Heart right ventricle (tissue), 16 donors: ENCODE measurements around the gene EEF1G. TPM values are rescaled to one million over a fixed set of nuclear protein-coding genes. Genes with fewer than 3 reads are reported as not detected.

Experiments
- ATAC-seq, 8 donors: fragments of 200-7000 bp; cut with Tn5 transposase; one replicate each; pipeline ENCODE4 v1.9.1; 2020; ENCODE audit warnings: mild to moderate bottlenecking in 8 of 8, moderate library complexity in 8 of 8, moderate number of reproducible peaks in 1 of 8
- DNase-seq, 2 donors: peaks; one replicate each; pipeline ENCODE4 v3.0.0-alpha.2; 2020
- H3K27ac ChIP-seq, 10 donors: fragments of 200-600 bp; sonication (generic) in 2 of 10; one replicate each; pipeline versions ENCODE4 v1.5.0 to v1.8.0; 2020 to 2022; ENCODE audit warnings: mild to moderate bottlenecking in 3 of 10
- H3K27me3 ChIP-seq, 7 donors: fragments of 200-600 bp; one replicate each; pipeline ENCODE4 v1.8.0; 2021 to 2022; ENCODE audit warnings: mild to moderate bottlenecking in 2 of 7
- H3K36me3 ChIP-seq, 9 donors: fragments of 200-600 bp; sonication (generic) in 1 of 9; one replicate each; pipeline versions ENCODE4 v1.5.0 to v1.8.0; 2020 to 2022; ENCODE audit warnings: mild to moderate bottlenecking in 2 of 9
- H3K4me1 ChIP-seq, 9 donors: fragments of 200-600 bp; sonication (generic) in 1 of 9; one replicate each; pipeline versions ENCODE4 v1.5.0 to v1.8.0; 2020 to 2022; ENCODE audit warnings: mild to moderate bottlenecking in 4 of 9
- H3K4me3 ChIP-seq, 10 donors: fragments of 200-600 bp; sonication (generic) in 2 of 10; one replicate each; pipeline versions ENCODE4 v1.5.0 to v1.8.0; 2020 to 2022; ENCODE audit warnings: mild to moderate bottlenecking in 7 of 10, moderate library complexity in 2 of 10
- H3K9me3 ChIP-seq, 11 donors: fragments of 200-600 bp in 10 of 11; sonication (generic) in 2 of 11; one replicate each; pipeline versions ENCODE4 v1.5.0 to v1.8.0; 2013 to 2022; ENCODE audit warnings: mild to moderate bottlenecking in 2 of 11, control low read depth in 1 of 11, moderate library complexity in 1 of 11
- CTCF ChIP-seq, 9 donors: fragments of 200-600 bp; sonication (generic) in 2 of 9; IDR thresholded peaks; one replicate each; pipeline versions ENCODE4 v1.5.0 to v1.8.0; 2021 to 2022; ENCODE audit warnings: antibody characterized with exemption in 9 of 9, mild to moderate bottlenecking in 5 of 9, moderate library complexity in 1 of 9
- WGBS, 2 donors: extraction: QIAGEN DNeasy Blood & Tissue Kit; methylation state at CpG; one replicate each; pipeline ENCODE4 v1.1.7; 2013; ENCODE audit warnings: inconsistent platforms in 1 of 2; 5-methylcytosine and 5-hydroxymethylcytosine counted together
- intact Hi-C, 10 donors: fragments of 100-400 bp; cut with DNase I; formaldehyde crosslinking; loops; one replicate each; pipeline versions ENCODE4 v1.11.1 to v1.14.2; 2022
- polyA plus RNA-seq, 2 donors: library from polyadenylated mRNA; stranded (reverse); fragments of 200-250 nt; gene quantifications; one replicate each; pipeline ENCODE4 v1.2.3, GENCODE V29; 2013
- total RNA-seq, 10 donors: library from RNA; stranded (reverse); fragmentation: NEBNext Ultra II Directional in 3 of 10; extraction: Animal tissue kit (Norgen Biotek cat#: 25700) in 3 of 10; gene quantifications; one replicate each; pipeline versions ENCODE4 v1.2.1 to v1.2.4, GENCODE V29; 2021 to 2023
- donor health status: Arrhythmogenic right ventricular cardiomyopathy.
- donor health status: ischemic (EF 13 %, LVEDD 7.1; RV severe dilation, severe dysfunction).
- donor health status: healthy with polysubstance abuse.
- donor health status: DM: no; HTN: yes; CAD: no.
- donor health status: DM: no; HTN: no; CAD: no.
- donor health status: ischemic (EF 25% LVEDD 6.9; RV normal size, moderate dysfunction).
- donor health status: ischemic (EF 25% LVEDD 5.7; RV mildly dilated, moderate dysfunction).
- donor health status: healthy.
- donor health status: DM: yes; HTN: yes; CAD: no.
- donor health status: Ischemic cardiomyopathy.
- donor health status: ischemic (EF 35%, LVEDD 5.7; RV mildly dilated, moderate dysfunction).
- donor health status: nonischemic (EF 11% LVEDD 7.7; RV severe dilation, severe dysfunction).
- donor health status: DM: yes; HTN: yes; CAD: no.
- donor health status: PGD.
- donor health status: ischemic (EF 29% LVEDD 5.4; RV normal size, mild dysfunction).
- donor health status: nonischemic (EF 23%, LVEDD 6.1; RV moderate dilation, normal function).

Gene EEF1G
- total and polyA plus RNA-seq, 12 donors: 555 to 1,173 (median 1,002) TPM

DNA sequence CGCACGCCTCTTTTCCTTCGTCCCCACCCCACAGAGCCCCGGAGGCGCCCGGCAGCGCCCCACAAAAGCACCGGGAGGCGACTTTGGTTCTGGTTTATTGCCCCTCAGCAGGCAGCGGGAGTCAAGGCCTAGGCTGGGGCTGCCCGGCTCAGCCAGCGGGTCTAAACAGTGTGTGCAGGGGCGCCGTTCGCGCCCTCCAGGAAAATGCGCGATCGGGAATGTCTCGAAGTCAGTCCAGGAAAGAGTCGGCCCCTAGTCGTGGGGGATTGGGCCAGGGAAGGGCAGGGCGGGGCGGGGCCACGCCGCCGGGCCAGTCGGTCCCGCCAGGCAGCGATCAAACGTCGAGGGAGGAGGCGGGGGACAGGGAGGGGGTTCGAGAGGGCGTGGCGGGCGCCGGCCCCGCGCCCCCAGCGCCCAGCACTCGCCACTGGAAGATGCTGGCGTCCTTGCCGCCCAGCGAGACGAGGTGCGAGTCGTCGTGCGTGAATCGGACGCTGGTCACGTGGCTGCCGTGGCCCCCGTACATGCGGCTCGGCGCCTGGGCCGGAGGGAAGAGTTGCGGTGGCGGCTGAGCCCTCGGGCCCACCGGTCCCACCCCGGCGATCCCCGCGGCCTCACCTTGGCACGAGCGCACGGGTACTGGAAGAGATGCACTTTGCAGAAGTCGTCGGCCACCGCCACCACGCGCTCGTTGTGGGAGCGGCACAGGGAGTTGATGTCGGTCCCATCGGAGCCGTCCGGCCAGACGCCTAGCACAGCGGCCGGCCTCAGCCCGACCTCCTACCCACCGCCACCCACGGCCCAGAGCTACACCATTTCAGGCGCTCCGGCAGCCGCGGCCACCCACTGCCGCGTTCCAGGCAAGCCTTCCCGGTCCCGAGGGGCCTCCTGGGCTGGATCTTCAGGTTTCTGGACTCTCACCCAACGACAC lies 28.7 kb upstream of the EEF1G start:
- Histone ChIP-seq H3K9me3 (no peaks in the 10 kb centered on the region), H3K27ac (peak overlapping the region; percentile 51 to 99 (median 97)), H3K4me3 (peak overlapping the region; percentile 34 to 100 (median 95)), H3K36me3 (peaks cover 0 to 60% (median 16%) of the 10 kb centered on the region in 9 donors), H3K27me3 (no peaks in the 10 kb centered on the region), H3K4me1 (peaks cover 17 to 46% (median 43%) of the 10 kb centered on the region in 9 donors)
- peak; percentile 22 to 77 (median 57) for ATAC-seq
- 5 to 10% methylated on average over 91 to 96 of the region's 96 CpGs for WGBS, 2 donors
- peak in 6 of 9 donors; percentile 7 to 51 (median 29) for TF ChIP-seq CTCF (IDR thresholded peaks at IDR 0.05)
- intact Hi-C loops: loop anchor here in 2 of 10 donors (5.0 to 10.0 kb wide), 2 partner anchors 65 to 232 kb away; partner anchors contain the start of genes C11orf98 (in 1 of the 2), CSKMT (in 1 of the 2), STX5 (in 1 of the 2) and TEX54 (in 1 of the 2)
- peak; percentile 65 to 75 for DNase-seq

- H3K27ac ChIP-seq: peak within 1 kb of the TSS; percentile 84 to 99 (median 97)
- intact Hi-C loops: loop anchor here in 2 of 10 donors (1.0 to 10.0 kb wide), 3 partner anchors 11 to 233 kb away; partner anchors contain the start of genes C11orf98 (in 1 of the 2), CSKMT (in 1 of the 2), EML3 (in 1 of the 2) and STX5 (in 1 of the 2)
- peak; percentile 98 for DNase-seq
- WGBS, 2 donors: 0 to 1% methylated on average over 71 to 83 of the region's 83 CpGs
- H3K9me3 ChIP-seq: no peaks in the 10 kb centered on the region
- H3K4me1 ChIP-seq: peaks cover 17 to 48% (median 43%) of the 10 kb centered on the region in 9 donors
- no peaks in the 10 kb centered on the region for H3K27me3 ChIP-seq
- no peak for TF ChIP-seq CTCF (IDR thresholded peaks at IDR 0.05)
- H3K36me3 ChIP-seq: peaks cover 0 to 60% (median 24%) of the 10 kb centered on the region in 9 donors
- peak within 1 kb of the TSS; percentile 34 to 100 (median 95) for H3K4me3 ChIP-seq
- peak; percentile 88 to 95 (median 90) for ATAC-seq
Observed at GRCh38 chr11:62601372-62602140, 27.9 kb upstream of the EEF1G start, which contains the start of gene MTA2. Gene MTA2, minus strand, starts transcription at chr11:62601865. Its CDS starts 415 bp downstream, at chr11:62601450.

DNA sequence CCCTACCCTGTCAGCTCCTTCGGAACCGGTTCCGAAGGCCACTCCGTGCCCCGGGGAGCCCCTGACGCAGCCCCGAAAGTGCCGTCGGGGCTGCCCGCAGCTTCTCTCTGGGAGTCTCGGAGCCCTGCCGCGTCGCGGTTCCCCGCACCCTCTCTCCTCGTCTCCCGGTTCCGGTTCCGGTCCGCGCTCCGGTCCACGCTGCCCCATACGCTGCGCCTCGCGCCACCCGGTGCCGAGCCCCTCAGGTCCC lies 27.4 kb upstream of the EEF1G start:
- 0 to 2% methylated on average over 30 of the region's 30 CpGs for WGBS, 2 donors
- intact Hi-C loops: loop anchor here in 2 of 10 donors (1.0 to 10.0 kb wide), 3 partner anchors 11 to 234 kb away; partner anchors contain the start of genes C11orf98 (in 1 of the 2), CSKMT (in 1 of the 2), EML3 (in 1 of the 2) and STX5 (in 1 of the 2)
- DNase-seq: peak; percentile 57 to 69
- H3K27me3 ChIP-seq: no peaks in the 10 kb centered on the region
- H3K4me3 ChIP-seq: peak overlapping the region; percentile 33 to 100 (median 95)
- TF ChIP-seq CTCF (IDR thresholded peaks at IDR 0.05): no peak
- H3K36me3 ChIP-seq: peaks cover 0 to 60% (median 25%) of the 10 kb centered on the region in 9 donors
- no peaks in the 10 kb centered on the region for H3K9me3 ChIP-seq
- peaks cover 17 to 48% (median 43%) of the 10 kb centered on the region in 9 donors for H3K4me1 ChIP-seq
- peak overlapping the region; percentile 84 to 99 (median 97) for H3K27ac ChIP-seq
- ATAC-seq: peak; percentile 5 to 60 (median 27)
